ENCODE measurements around the gene MBOAT1.

Gene MBOAT1

DNA sequence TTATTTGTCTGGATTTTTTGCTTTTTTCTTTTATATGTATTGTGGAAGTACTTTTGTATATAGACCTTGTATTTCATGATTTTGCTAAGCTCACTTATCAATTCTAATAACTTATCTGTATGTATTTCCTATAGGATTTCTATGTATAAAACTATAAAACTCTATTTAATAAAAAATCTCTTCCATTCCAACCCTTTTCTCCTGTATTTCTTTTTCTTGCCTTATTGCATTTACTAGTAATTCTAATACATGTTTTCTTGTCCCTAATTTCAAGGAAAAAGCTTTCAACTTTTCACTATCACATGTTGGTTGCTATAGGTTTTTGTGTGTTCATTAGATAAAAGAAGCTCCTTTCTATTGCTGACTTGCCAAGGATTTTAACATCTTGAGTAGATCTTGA is 125.3 kb downstream of the MBOAT1 start:
- DNase-seq: no peak

DNA sequence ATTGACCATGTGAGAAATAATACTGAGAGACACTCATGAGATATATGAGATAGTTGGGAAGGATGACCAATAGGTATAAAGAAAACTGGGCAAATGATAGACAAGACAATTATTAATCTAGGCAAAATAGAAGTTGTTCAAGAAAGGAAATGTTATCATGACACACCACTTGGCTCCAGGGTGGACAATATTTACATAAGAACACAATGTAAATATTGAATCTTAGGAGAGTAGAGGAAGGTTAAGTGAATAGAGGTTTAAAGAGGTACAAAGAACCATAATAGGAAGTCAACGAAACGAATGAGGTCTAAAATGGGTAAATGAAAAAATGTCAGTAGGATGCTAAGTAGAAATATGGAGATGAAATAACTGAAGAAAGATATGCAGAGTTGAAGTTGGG is 126.5 kb downstream of the MBOAT1 start:
- DNase-seq: no peak

DNA sequence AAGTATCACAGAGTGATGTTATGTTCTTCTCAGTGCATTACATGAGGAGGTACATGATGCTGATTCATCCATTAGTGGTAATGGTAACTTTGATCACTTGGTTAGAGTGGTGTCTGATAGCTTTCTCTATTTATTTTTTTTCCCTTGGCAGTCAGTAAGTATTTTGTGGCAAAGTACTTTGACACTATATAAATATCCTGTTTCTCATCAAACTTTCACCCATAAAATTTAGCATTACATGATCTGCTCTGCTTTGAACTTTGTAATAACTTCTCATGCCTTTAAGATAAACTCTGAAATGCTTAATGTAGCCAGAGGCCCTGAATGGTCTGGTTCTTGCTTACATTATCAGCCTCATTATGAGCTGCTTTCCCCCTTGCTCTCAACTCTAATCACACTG is 127.9 kb downstream of the MBOAT1 start:
- no peak for DNase-seq

DNA sequence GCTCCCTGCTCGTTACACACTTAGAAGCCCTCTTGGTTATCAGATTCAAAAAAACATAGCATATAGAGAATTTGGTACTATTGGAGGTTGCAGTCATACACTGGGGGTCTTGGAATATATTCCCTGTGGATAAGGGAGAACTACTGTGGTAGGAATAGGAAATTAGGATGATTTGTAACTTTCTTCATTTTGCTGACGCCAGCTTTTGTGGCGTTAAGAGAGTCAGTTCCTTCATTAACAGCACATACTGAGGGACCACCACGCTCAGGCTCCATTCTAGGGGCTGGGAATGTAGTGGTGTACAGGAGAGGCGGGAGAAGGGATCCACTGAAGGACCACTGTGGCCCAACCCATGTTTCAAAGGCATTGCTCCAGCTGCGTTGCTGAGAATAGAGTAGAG is 140.3 kb downstream of the MBOAT1 start:
- DNase-seq: no peak

DNA sequence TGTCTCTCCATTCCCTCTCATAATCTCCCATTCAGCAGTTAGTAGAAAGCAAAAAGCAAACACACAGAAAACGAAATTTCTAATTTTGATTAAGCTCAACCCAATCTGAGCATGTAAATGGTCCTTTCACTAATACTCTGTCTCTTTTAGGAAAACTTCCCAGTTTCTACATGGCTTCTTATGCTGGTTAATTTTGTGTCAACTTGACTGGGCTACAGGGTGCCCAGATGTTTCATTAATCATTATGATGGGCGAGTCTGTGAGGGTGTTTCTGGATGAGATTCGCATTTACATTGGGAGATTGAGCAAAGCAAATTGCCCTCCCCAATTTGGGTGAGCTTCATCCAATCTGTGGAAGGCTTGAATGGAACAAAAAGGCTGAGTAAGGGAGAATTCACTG is 142.2 kb downstream of the MBOAT1 start:
- DNase-seq: no peak

DNA sequence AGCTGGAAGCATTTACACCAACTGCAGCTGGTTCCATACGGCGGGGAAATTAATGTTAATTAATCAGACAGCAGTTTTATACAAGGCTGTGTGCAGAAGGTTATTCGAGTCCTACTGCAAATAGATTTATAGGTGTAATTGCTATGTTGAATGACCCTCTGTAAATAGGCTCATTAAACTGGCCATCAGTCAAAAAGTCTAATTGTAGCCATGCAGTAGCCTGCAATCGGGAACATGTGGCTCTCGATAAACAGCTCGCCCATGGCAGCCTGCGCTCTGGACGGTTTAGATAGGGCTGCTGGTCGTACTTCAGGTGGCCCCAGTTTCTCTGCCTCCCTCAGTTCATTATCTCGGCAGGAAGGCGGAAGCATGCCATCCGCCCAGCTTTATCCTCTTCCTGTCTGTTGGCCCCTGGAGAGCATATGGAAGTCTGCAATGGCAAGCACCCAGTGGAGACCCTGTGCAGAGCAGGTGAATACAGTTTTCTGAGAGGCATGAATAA is 143.2 kb downstream of the MBOAT1 start:
- DNase-seq: no peak

DNA sequence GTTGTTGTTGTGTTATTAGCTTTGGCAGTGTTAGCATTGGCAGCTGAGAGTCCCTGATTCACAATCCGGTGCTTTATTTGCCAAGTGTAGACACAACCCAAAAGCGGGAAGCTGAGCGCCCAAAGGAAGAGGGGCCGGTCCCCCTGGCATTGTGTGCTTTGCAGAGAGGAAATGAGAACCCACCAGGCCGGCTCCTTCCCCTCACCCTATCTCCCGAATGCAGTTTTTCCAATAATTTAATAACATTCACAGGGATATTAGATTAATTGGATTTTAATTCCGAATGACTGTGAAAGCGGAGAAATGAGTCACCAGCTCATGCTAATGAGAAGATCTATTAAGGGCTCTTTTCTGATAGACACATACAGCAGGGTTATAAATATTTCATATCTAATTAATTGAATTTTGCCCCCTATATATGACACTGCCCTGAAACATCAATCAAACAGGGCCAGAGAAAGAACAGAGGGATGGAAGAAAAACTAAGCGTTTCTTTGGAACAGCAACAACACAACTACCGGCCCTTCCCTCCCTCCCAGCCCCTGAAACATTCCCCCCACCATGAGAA is 143.8 kb downstream of the MBOAT1 start:
- DNase-seq: no peak

DNA sequence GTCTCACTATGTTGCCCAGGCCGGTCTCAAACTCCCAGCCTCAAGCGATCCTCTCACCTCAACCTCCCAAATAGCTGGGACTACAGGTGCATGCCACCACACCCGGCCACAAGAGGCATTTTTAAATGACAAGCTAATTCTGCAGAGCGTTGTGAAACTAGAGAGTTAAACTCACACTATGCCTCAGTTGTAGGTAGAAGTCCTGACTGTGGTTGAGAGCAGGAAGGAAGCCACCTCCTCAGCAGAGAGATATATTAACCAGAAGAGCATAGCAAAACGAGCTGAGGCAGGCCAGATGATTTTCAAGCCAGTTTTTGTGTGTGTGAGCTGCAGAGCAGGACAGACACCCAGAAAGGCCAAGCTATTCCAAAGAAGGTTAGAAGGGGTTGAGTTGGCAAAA is 150.3 kb downstream of the MBOAT1 start:
- no peak for DNase-seq

DNA sequence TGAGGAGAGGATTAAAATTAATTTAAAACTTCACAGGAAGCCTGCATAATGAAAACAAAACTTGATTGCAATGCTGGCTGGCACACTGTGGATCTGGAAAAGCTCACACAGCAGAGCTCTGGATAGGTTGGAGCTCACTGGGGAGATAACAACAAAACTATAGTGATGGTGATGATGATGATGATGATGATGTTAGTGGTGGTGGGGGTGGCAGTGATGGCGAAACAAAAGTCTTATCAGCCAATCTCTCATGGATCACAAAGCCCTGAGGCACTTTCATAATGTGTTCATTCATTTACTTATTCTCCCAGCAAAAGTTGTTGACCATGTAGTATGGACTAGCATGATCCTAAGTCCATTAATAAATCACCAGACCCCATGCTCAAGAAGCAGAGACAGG is 152.0 kb downstream of the MBOAT1 start:
- DNase-seq: no peak

DNA sequence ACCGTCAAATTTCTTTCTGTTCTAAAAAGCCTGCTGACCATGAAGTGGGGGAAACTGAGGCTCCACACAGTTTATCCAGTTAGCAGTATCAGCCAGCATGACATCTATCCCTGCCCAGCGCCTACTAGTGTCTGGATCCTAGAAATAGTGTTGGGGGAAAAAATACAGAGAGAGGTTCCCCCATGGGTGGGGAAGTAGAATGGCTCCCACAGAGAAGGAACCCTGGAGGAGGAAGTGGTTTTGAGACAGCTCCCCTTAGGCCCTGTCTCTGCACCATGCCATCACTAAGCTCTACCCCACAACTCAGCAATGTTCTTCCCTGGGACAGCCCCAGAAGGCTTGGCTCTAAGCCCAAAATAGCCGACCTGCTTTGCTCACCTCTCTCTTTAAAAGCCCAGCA is 153.4 kb downstream of the MBOAT1 start:
- no peak for DNase-seq

DNA sequence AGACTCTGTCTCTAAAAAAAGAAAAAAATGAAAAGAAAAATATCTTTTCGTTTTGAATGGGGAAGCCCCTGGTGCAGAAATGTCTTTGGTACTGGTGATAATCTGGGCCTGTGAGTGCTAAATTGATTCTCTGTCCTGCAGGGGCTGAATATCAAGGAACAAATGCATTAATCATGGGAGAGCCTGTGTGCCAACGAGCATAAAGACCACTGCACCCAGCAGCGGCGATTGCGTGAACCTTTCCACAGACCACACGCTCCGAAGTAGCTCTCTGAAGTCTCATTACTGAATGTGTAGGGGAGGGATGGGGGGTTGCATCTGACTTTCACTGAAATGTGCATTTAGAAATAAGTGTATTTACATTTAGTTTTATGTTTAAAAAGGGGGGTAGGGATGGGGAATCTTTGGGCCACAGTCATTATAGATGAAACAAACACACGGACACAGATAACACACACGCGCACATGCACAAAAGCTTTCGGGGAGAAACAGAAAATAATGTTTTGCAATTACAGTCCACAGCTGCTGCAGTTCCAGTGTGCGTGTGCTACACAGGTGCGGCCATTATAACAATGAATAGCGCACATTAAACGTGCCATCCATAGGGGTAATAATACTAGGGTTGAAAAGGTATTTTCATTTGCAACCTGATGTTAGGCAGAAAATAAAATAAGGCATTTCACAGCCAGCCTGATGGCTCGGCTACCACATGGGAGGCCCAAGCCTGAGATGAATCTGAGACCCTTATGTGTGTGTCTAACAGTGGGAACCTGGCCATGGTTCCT is 154.0 kb downstream of the MBOAT1 start:
- no peak for DNase-seq

DNA sequence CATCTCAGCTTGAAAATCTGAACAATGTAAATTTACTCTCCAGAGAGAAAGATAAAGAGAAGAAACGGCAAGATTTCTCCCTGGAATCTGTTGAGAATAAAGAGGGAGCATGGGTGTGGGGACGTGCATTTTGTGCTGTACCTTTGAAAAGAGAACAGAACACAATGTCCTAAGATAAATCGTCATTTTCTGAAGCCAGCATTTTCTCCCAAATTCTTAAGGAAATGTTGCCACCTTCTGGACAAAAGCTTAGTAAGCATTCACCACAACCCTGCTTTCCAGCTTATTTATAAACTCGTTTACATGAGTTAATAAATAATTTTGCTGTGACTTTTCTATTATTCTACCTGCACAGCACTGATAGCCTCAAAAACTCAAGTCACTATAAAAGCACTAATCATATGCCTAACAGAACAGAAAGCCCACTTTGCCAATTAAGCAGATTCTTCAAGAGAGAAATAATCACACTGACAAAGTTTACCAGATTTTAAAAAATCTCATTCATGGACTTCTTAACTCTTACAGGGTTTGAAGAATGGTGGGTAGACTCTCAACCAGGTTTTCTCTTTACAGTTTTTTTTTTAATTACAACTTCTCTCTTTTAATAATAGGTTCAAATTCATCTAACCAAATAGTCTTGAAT is 155.8 kb downstream of the MBOAT1 start:
- peak in 1 of 2 donors; percentile 2 for DNase-seq

DNA sequence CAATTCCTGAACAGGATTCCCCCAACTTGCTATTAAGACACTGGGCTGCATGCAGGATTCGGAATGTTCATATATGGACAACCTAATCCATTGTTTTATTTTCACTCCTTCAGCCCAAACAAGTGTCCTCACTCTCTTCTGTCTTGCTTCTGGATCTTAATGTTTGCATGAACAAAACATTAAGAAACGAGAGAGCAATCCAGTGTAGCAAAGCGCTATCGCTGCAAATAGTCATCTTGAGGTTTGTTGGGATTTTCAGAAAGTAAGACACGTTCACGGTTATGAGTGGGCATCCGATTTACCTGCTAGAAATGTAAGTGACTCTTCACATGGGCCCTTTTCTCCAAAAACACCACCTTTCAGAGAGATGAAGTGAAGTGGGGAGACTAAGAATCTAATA is 156.4 kb downstream of the MBOAT1 start:
- DNase-seq: no peak
